Skeletal muscle cell (primary cell): Measurements from ENCODE around the gene WASHC2C.
"Not testable (repeated sequence)": the region's sequence is repeated elsewhere in the genome, so short reads cannot be mapped to it uniquely, and the experiment has no call there.

Experiments used
- DNase-seq: peaks from one replicate; pipeline ENCODE4 v3.0.0-alpha.2; 2010; ENCODE audit warnings: low read depth
- H3K4me3 ChIP-seq: 2 replicates; pipeline ENCODE4 v1.5.1; 2011; ENCODE audit warnings: low read depth, mild to moderate bottlenecking, control low read depth, low read length, moderate library complexity

The WASHC2C gene

DNA sequence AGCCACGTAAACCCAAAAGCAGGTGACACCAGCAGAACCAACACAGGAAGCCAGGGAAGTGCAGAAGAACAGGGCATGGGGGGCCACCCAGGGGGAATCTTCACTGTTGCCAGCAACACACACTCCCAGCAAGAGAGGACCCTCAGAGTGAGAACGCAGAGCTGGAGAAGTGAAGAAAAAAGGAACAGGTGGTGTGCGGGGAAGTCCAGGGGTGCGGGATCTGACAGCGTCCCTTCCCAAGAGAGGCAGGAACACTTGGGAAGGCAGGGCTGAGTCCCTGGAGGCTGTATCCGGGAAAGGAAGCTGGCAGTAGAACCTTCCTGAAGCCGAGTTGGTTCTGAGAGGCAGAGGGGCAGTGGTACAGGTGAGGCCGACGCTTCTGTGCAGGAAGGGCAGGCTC is 92.5 kb downstream of the WASHC2C start:
- DNase-seq: no peak
- H3K4me3 ChIP-seq: no peak overlapping the region

DNA sequence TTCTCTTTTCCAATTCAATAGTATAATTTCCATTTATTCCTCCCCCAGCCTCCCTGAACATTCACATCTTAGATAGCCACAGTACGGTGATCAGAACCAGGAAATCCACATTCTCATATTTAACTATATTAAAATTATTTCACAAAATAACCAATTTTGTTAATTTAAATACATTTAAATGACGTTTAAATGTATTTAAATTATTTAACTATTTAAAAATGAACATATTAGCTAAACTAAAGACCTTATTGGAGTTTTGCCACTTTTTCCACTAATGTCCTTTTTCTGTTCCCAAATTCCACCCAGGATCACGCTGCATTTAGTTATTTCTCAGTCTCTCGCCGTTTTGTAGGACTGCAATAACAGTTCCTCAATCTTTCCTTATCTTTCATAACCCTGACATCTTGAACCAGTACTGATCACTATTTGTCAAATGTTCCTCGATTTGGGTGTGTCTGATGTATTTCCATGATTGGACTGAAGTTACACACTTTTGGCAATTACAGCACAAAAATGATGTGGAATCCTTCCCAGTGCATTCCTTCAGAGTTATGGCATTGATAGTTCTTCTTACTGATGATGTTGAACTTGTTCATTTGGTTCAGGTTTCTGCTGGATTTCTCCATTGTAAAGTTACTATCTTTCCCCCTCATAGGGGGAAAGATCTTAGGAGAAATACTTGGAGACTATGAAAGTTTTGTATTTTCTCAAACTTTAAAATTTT is 93.2 kb downstream of the WASHC2C start:
- not testable (repeated sequence) for H3K4me3 ChIP-seq, DNase-seq

GRCh38 chr10:45822918-45823317 is 95.9 kb downstream of the WASHC2C start:
- DNase-seq, H3K4me3 ChIP-seq: not testable (repeated sequence)
